Cortex of kidney (tissue), 1 donor: ENCODE data around the gene PSMA7.

Source experiments
- DNase-seq: peaks from one replicate; lab custom pipeline; 2025; lab: John Stamatoyannopoulos, UW

The PSMA7 gene

GRCh38 chr20:62087227-62087626, 56.0 kb downstream of the PSMA7 start:
- no peak for DNase-seq
